ENCODE data around the gene SALL1.

DNA sequence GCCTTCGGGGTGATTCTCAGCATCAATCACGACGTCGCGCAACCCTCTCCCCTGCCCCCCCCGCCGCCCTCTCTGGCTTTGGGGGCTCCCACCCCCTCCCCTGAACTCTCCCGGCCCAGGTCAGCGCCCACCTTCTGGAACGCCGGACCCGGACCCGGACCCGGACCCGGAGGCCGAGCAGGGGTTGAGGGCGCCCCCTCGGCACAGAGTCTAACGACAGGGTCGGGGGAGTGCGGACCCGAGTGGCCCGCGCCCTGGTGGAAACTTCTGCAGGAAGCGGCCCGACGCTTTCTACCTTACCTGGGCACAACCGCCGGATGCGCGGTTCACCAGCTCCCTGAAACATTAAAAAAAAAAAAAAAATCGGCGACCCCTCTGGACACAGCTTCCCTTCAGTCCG lies 16.2 kb downstream of the SALL1 start:
- TF ChIP-seq, protein P1, sequence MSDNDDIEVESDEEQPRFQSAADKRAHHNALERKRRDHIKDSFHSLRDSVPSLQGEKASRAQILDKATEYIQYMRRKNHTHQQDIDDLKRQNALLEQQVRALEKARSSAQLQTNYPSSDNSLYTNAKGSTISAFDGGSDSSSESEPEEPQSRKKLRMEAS (IDR thresholded peaks at IDR 0.05; ENCODE audit: low read depth, low read length) = no peak
- TF ChIP-seq POLR2A (IDR thresholded peaks at IDR 0.05; ENCODE audit: extremely low read depth, insufficient read length) = no peak
